H1 (cell line): ENCODE measurements around the gene LDLRAD4. TPM values are rescaled to one million over a fixed set of nuclear protein-coding genes. Genes with fewer than 3 reads are reported as not detected.

Experiments
- CTCF ChIA-PET: fragments of 300-600 bp; sonication (Branson Sonifier 250); formaldehyde crosslinking; loops from one replicate; lab custom pipeline; 2021; ENCODE audit not compliant: partially characterized antibody; lab: Charles Lee
- POLR2A ChIA-PET: fragments of 300-600 bp; sonication (Branson Sonifier 250); formaldehyde crosslinking; loops from one replicate; lab custom pipeline; 2021; ENCODE audit warnings: inconsistent platforms; ENCODE audit not compliant: partially characterized antibody; lab: Charles Lee
- DNase-seq, 2 experiments: peaks; one replicate each; pipeline versions ENCODE4 v3.0.0 to v3.0.0-alpha.2; 2010 to 2022; ENCODE audit warnings: low spot score in 2 of 2, low read depth in 1 of 2, mixed read lengths in 1 of 2
- FAIRE-seq: peaks from 2 replicates; lab custom pipeline; 2011; peaks lifted over from hg19 to GRCh38; lab: Jason Lieb, UNC
- H2AFZ ChIP-seq: 2 replicates; pipeline ENCODE4 v1.8.1; 2012; ENCODE audit warnings: low read length, inconsistent platforms
- H2AK5ac ChIP-seq: 2 replicates; pipeline ENCODE4 v1.6.1; 2013; ENCODE audit warnings: low read depth, low read length
- H2BK120ac ChIP-seq: replicated peaks from 2 replicates; pipeline ENCODE3; 2013; ENCODE audit warnings: low read depth, low read length, inconsistent platforms
- H2BK12ac ChIP-seq: 2 replicates; pipeline ENCODE4 v1.6.1; 2013; ENCODE audit warnings: low read depth, low read length
- H2BK15ac ChIP-seq: 2 replicates; pipeline ENCODE4 v1.6.1; 2013; ENCODE audit warnings: low read length
- H2BK20ac ChIP-seq: 2 replicates; pipeline ENCODE4 v1.6.1; 2013; ENCODE audit warnings: low read length
- H2BK5ac ChIP-seq: 2 replicates; pipeline ENCODE4 v1.6.1; 2013; ENCODE audit warnings: low read depth, low read length
- H3K14ac ChIP-seq: 2 replicates; pipeline ENCODE4 v1.6.1; 2013; ENCODE audit warnings: inconsistent platforms; ENCODE audit not compliant: insufficient read length
- H3K18ac ChIP-seq: 2 replicates; pipeline ENCODE4 v1.6.1; 2013; ENCODE audit warnings: low read length; ENCODE audit errors: extremely low read depth
- H3K23ac ChIP-seq: 2 replicates; pipeline ENCODE4 v1.6.1; 2013; ENCODE audit warnings: inconsistent platforms; ENCODE audit not compliant: insufficient read length
- H3K23me2 ChIP-seq: 2 replicates; pipeline ENCODE4 v1.6.1; 2013; ENCODE audit warnings: low read depth, low read length
- H3K27ac ChIP-seq: 2 replicates; pipeline ENCODE4 v1.6.1; 2011; ENCODE audit warnings: low read depth, low read length, inconsistent platforms
- H3K27me3 ChIP-seq, 4 experiments: replicated peaks in 1 of 4; 1 replicate in 1 of 4; 2 replicates in 3 of 4; pipeline versions ENCODE4 v1.6.1 to v1.8.1; 2011 to 2013; ENCODE audit warnings: low read length in 3 of 4, mild to moderate bottlenecking in 3 of 4, inconsistent platforms in 2 of 4, mixed read lengths in 2 of 4, moderate library complexity in 1 of 4; ENCODE audit not compliant: control insufficient read depth in 3 of 4, insufficient read depth in 3 of 4; ENCODE audit errors: extremely low read depth in 1 of 4
- H3K36me3 ChIP-seq, 4 experiments: 2 replicates each; pipeline versions ENCODE4 v1.6.1 to v1.8.1; 2011 to 2013; ENCODE audit warnings: mild to moderate bottlenecking in 4 of 4, low read length in 3 of 4, moderate library complexity in 2 of 4, control low read depth in 1 of 4, inconsistent platforms in 1 of 4; ENCODE audit not compliant: insufficient read depth in 4 of 4, control insufficient read depth in 2 of 4
- H3K4ac ChIP-seq: replicated peaks from 2 replicates; pipeline ENCODE3; 2013; ENCODE audit warnings: low read length, low read depth, mixed read lengths, inconsistent platforms; ENCODE audit not compliant: insufficient read length
- H3K4me1 ChIP-seq, 4 experiments: replicated peaks in 1 of 4; 1 replicate in 1 of 4; 2 replicates in 3 of 4; pipeline versions ENCODE4 v1.6.1 to v1.8.1; 2011 to 2013; ENCODE audit warnings: low read length in 3 of 4, inconsistent platforms in 2 of 4, mixed read lengths in 1 of 4; ENCODE audit not compliant: insufficient read depth in 4 of 4, control insufficient read depth in 3 of 4
- H3K4me2 ChIP-seq, 2 experiments: 2 replicates each; pipeline versions ENCODE4 v1.6.1 to v1.8.1; 2011 to 2013; ENCODE audit warnings: low read depth in 2 of 2, low read length in 2 of 2, control low read depth in 1 of 2, inconsistent platforms in 1 of 2, mild to moderate bottlenecking in 1 of 2; ENCODE audit not compliant: insufficient read depth in 1 of 2
- H3K4me3 ChIP-seq, 4 experiments: fragments of 200-600, 300-600 bp in 1 of 4; sonication (generic), shearing (Covaris generic), sonication (Bioruptor Twin) in 1 of 4; 2 replicates each; pipeline versions ENCODE4 v1.5.1 to v1.8.1; 2011 to 2016; ENCODE audit warnings: low read length in 4 of 4, low read depth in 3 of 4, control low read depth in 2 of 4, inconsistent platforms in 2 of 4, mild to moderate bottlenecking in 2 of 4, mixed read lengths in 1 of 4, moderate library complexity in 1 of 4; ENCODE audit not compliant: insufficient read depth in 2 of 4; ENCODE audit errors: extremely low read depth in 1 of 4
- H3K56ac ChIP-seq: replicated peaks from 2 replicates; pipeline ENCODE3; 2013; ENCODE audit warnings: low read depth, mild to moderate bottlenecking, mixed read lengths, low read length, inconsistent platforms; ENCODE audit not compliant: insufficient read length
- H3K79me1 ChIP-seq: 2 replicates; pipeline ENCODE4 v1.6.1; 2013; ENCODE audit warnings: low read depth, low read length, control low read depth
- H3K79me2 ChIP-seq, 2 experiments: 2 replicates each; pipeline versions ENCODE4 v1.6.1 to v1.8.1; 2012 to 2013; ENCODE audit warnings: low read length in 2 of 2, mild to moderate bottlenecking in 2 of 2, inconsistent platforms in 1 of 2; ENCODE audit not compliant: insufficient read depth in 2 of 2, control insufficient read depth in 1 of 2
- H3K9ac ChIP-seq, 4 experiments: replicated peaks in 1 of 4; 1 replicate in 1 of 4; 2 replicates in 3 of 4; pipeline versions ENCODE4 v1.6.1 to v1.8.1; 2011 to 2013; ENCODE audit warnings: low read depth in 3 of 4, low read length in 3 of 4, control low read depth in 2 of 4, mild to moderate bottlenecking in 2 of 4, moderate library complexity in 2 of 4, inconsistent platforms in 1 of 4; ENCODE audit errors: extremely low read depth in 1 of 4
- H3K9me3 ChIP-seq, 2 experiments: 2 replicates each; pipeline versions ENCODE4 v1.6.1 to v1.8.1; 2012 to 2013; ENCODE audit warnings: mild to moderate bottlenecking in 2 of 2, moderate library complexity in 2 of 2, control low read depth in 1 of 2, inconsistent platforms in 1 of 2, low read depth in 1 of 2, low read length in 1 of 2, mixed read lengths in 1 of 2; ENCODE audit not compliant: insufficient read depth in 2 of 2
- H4K20me1 ChIP-seq, 2 experiments: replicated peaks in 1 of 2; 2 replicates each; pipeline versions ENCODE3 to v1.8.1; 2011 to 2013; ENCODE audit warnings: inconsistent platforms in 2 of 2, low read length in 2 of 2, mild to moderate bottlenecking in 1 of 2; ENCODE audit not compliant: insufficient read depth in 2 of 2, control insufficient read depth in 1 of 2
- H4K5ac ChIP-seq: 2 replicates; pipeline ENCODE4 v1.6.1; 2013; ENCODE audit warnings: low read length, low read depth, mixed read lengths, inconsistent platforms; ENCODE audit not compliant: insufficient read length
- H4K8ac ChIP-seq: 2 replicates; pipeline ENCODE4 v1.8.0; 2013; ENCODE audit warnings: mild to moderate bottlenecking, moderate library complexity, low read length, inconsistent platforms; ENCODE audit not compliant: insufficient read depth; ENCODE audit errors: extremely low read depth
- H4K91ac ChIP-seq: replicated peaks from 2 replicates; pipeline ENCODE3; 2013; ENCODE audit warnings: low read length, mixed read lengths, inconsistent platforms; ENCODE audit not compliant: insufficient read length
- BACH1 ChIP-seq: IDR thresholded peaks from 2 replicates; pipeline ENCODE4 v1.6.1; 2012; ENCODE audit warnings: low read length, improper control_type of control experiment
- CBX5 ChIP-seq: fragments of 300-800, 300-1000 bp; sonication (generic); IDR thresholded peaks from 2 replicates; pipeline ENCODE4 v1.7.1; 2016; ENCODE audit warnings: antibody characterized with exemption, low read length, low read depth
- CHD2 ChIP-seq: IDR thresholded peaks from 2 replicates; pipeline ENCODE4 v1.6.1; 2012; ENCODE audit warnings: low read length, improper control_type of control experiment
- CREB1 ChIP-seq: IDR thresholded peaks from 2 replicates; pipeline ENCODE4 v1.6.1; 2012; ENCODE audit warnings: inconsistent platforms
- GTF2F1 ChIP-seq: IDR thresholded peaks from 2 replicates; pipeline ENCODE4 v1.6.1; 2012; ENCODE audit warnings: low read depth, low read length, improper control_type of control experiment, borderline replicate concordance
- HDAC2 ChIP-seq, 2 experiments: fragments of 300-600 bp in 1 of 2; sonication (generic) in 1 of 2; IDR thresholded peaks; 2 replicates each; pipeline ENCODE4 v1.6.1; 2011 to 2012; ENCODE audit warnings: low read depth in 2 of 2, low read length in 2 of 2, mild to moderate bottlenecking in 2 of 2, moderate library complexity in 2 of 2, borderline replicate concordance in 1 of 2, inconsistent platforms in 1 of 2
- MAFK ChIP-seq: IDR thresholded peaks from 2 replicates; pipeline ENCODE4 v1.6.1; 2012; ENCODE audit warnings: low read depth, mild to moderate bottlenecking, improper control_type of control experiment, low read length
- NRF1 ChIP-seq: IDR thresholded peaks from 2 replicates; pipeline ENCODE4 v1.6.1; 2011; ENCODE audit warnings: mild to moderate bottlenecking, low read depth, low read length, improper control_type of control experiment
- RBBP5 ChIP-seq: IDR thresholded peaks from 2 replicates; pipeline ENCODE4 v1.7.1; 2012; ENCODE audit warnings: low read depth, mild to moderate bottlenecking, inconsistent platforms, low read length, moderate library complexity, borderline replicate concordance
- SAP30 ChIP-seq: fragments of 300-600 bp; sonication (generic); IDR thresholded peaks from 2 replicates; pipeline ENCODE4 v1.7.1; 2012; ENCODE audit warnings: low read length, moderate library complexity, mild to moderate bottlenecking, inconsistent platforms; ENCODE audit not compliant: insufficient read depth, insufficient replicate concordance
- WGBS, 2 experiments: shearing (Covaris generic) in 1 of 2; methylation state at CpG; one replicate each; pipeline versions ENCODE4 v1.1.6 to v1.1.7; 2013 to 2015; ENCODE audit warnings: low lambda C conversion rate in 2 of 2, mixed read lengths in 2 of 2, inconsistent platforms in 1 of 2, low coverage in 1 of 2, missing lambda C conversion rate in 1 of 2; ENCODE audit not compliant: insufficient replicate concordance in 2 of 2, insufficient coverage in 1 of 2, insufficient read length in 1 of 2; ENCODE audit errors: extremely low coverage in 1 of 2, missing lambda C conversion rate in 1 of 2; 5-methylcytosine and 5-hydroxymethylcytosine counted together
- polyA plus RNA-seq, 7 experiments: library from polyadenylated mRNA; depleted of rRNA in 3 of 7; stranded (reverse) in 5 of 7; unstranded in 2 of 7; fragments of >200 nt in 5 of 7; fragments of 200-250 nt in 2 of 7; gene quantifications; 1 replicate in 5 of 7; 2 replicates in 1 of 7; 4 replicates in 1 of 7; pipeline versions ENCODE4 v1.2.1 to v1.2.3, GENCODE V29; 2011 to 2013; ENCODE audit warnings: missing spikeins in 2 of 7, mixed read lengths in 2 of 7
- total RNA-seq: library from RNA; stranded (reverse); fragmentation: NEBNext Ultra II Directional; extraction: Animal tissue kit (Norgen Biotek cat#: 25700); gene quantifications from 2 replicates; pipeline ENCODE4 v1.2.1, GENCODE V29; 2021

LDLRAD4 gene
- total and polyA plus RNA-seq, 2 of the 8 experiments (the other 6 are each of a cell fraction or from before 2014, with no cell fraction given) = 0.77 to 1.4 TPM

DNA sequence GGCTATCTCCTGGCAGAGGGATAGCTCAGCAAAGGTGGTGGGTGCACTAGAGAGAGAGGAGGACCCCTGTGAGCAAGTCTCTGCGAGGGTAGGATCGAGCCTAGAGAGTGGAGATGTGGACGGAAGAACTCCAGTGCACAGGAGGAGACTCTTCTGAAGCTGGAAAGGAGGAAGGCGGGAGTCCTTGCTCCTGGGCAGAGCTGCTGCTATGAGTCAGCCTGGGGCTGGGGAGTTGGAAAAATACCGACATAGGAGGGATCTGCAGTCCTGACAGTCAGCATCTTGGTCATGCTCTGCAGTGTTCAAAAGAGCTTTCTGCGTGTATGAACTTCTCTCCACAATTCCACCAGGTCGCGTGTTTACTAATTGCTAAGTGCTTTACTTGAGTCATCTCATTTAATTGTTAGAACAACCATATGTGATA is 233.8 kb downstream of the LDLRAD4 start:
- Histone ChIP-seq H3K27me3 (peaks cover 0 to 5% (median 1%) of the 10 kb centered on the region in 4 experiments; a peak in 1 of 7 replicates), H2AFZ (no peak overlapping the region), H3K79me1 (no peaks in the 10 kb centered on the region), H2BK15ac (no peak overlapping the region), H3K9ac (no peak overlapping the region), H3K4me3 (no peak overlapping the region), H3K18ac (peak overlapping the region; percentile 13; the same call in 1 of the 2 replicates), H2BK120ac (peak overlapping the region; percentile 43), H3K23ac (no peak overlapping the region), H3K27ac (no peak overlapping the region), H2BK12ac (0 out of 2 replicates have a peak overlapping the region, but pooled peaks have one; percentile 27), H3K56ac (no peak overlapping the region), H3K4me2 (peak overlapping the region; percentile 40 to 44; a peak in 2 of 4 replicates), H3K23me2 (no peaks in the 10 kb centered on the region), H4K5ac (no peak overlapping the region), H2BK20ac (no peak overlapping the region), H4K8ac (no peak overlapping the region), H3K4ac (no peak overlapping the region), H3K79me2 (no peaks in the 10 kb centered on the region), H3K4me1 (peaks cover 7 to 27% (median 13%) of the 10 kb centered on the region in 4 experiments), H4K91ac (peak overlapping the region; percentile 38), H3K36me3 (no peaks in the 10 kb centered on the region), H4K20me1 (no peaks in the 10 kb centered on the region), H3K14ac (no peak overlapping the region), H3K9me3 (no peaks in the 10 kb centered on the region), H2BK5ac (no peak overlapping the region), H2AK5ac (no peak overlapping the region)
- WGBS, 2 experiments = 65% methylated on average over 5 of the region's 8 CpGs; no CpG with 5 or more reads in 1 of the 2 experiments
- TF ChIP-seq CREB1 (no peak), NRF1 (no peak), GTF2F1 (no peak), BACH1 (no peak), RBBP5 (no peak), SAP30 (no peak), CHD2 (no peak), CBX5 (no peak), MAFK (no peak), HDAC2 (IDR thresholded peaks at IDR 0.05; ENCODE audit: borderline replicate concordance in 1 of 2, low read depth in 2 of 2, low read length in 2 of 2) (no peak)
- DNase-seq = no peak
- POLR2A ChIA-PET = no interaction called here
- no peak for FAIRE-seq
- CTCF ChIA-PET = interaction anchor here (0.8 kb wide), 1 partner anchor 286 kb away, joined by 3 read pairs; no protein-coding TSS in a partner anchor
